Panc1 (cell line): ENCODE results near the gene ITGA8. TPM values are rescaled to one million over a fixed set of nuclear protein-coding genes. Genes with fewer than 3 reads are reported as not detected.

Source experiments
- ATAC-seq: fragments of 200-7000 bp; cut with Tn5 transposase; 2 replicates; pipeline ENCODE4 v1.9.1; 2020; ENCODE audit warnings: mild to moderate bottlenecking, moderate library complexity
- BruUV-seq: library from RNA; stranded (reverse); fragments of 400-500 nt; replicated peaks from 2 replicates; lab custom pipeline; 2021; lab: Mats Ljungman, UMichigan
- CTCF ChIA-PET: fragments of 300-600 bp; sonication (Branson Sonifier 250); formaldehyde crosslinking; loops from one replicate; lab custom pipeline; 2022; ENCODE audit warnings: antibody characterized with exemption; lab: Charles Lee
- POLR2A ChIA-PET: fragments of 300-600 bp; sonication (Branson Sonifier 250); formaldehyde crosslinking; loops from one replicate; lab custom pipeline; 2022; ENCODE audit warnings: antibody characterized with exemption; lab: Charles Lee
- DNase-seq: peaks from one replicate; pipeline ENCODE4 v3.0.0-alpha.2; 2010; ENCODE audit warnings: low read depth, low spot score
- H3K27ac ChIP-seq: 2 replicates; pipeline ENCODE4 v1.5.1; 2011; ENCODE audit warnings: mild to moderate bottlenecking, low read length, inconsistent platforms
- H3K27me3 ChIP-seq: fragments of 200-500 bp; sonication (Bioruptor generic); 2 replicates; pipeline ENCODE4 v1.6.0; 2014; ENCODE audit warnings: low read length, inconsistent platforms; ENCODE audit not compliant: control insufficient read depth, insufficient read depth
- H3K36me3 ChIP-seq: fragments of 200-500 bp; sonication (Bioruptor generic); 2 replicates; pipeline ENCODE4 v1.5.1; 2014; ENCODE audit warnings: inconsistent platforms, mild to moderate bottlenecking, low read length, moderate library complexity; ENCODE audit not compliant: control insufficient read depth, insufficient read depth
- H3K4me1 ChIP-seq: 2 replicates; pipeline ENCODE4 v1.5.1; 2011; ENCODE audit warnings: inconsistent platforms, mild to moderate bottlenecking, low read length, moderate library complexity; ENCODE audit not compliant: control insufficient read depth, insufficient read depth
- H3K4me3 ChIP-seq, 2 experiments: 2 replicates each; pipeline ENCODE4 v1.5.1; 2011 to 2012; ENCODE audit warnings: low read depth in 2 of 2, low read length in 2 of 2, mild to moderate bottlenecking in 2 of 2, inconsistent platforms in 1 of 2, moderate library complexity in 1 of 2
- H3K9me3 ChIP-seq: fragments of 200-500 bp; sonication (Bioruptor generic); 2 replicates; pipeline ENCODE4 v1.5.1; 2014; ENCODE audit warnings: low read depth, mild to moderate bottlenecking, inconsistent platforms, low read length, moderate library complexity; ENCODE audit not compliant: control insufficient read depth, insufficient read depth
- POLR2AphosphoS5 ChIP-seq: IDR thresholded peaks from 2 replicates; pipeline ENCODE4 v1.6.1; 2012; ENCODE audit warnings: mild to moderate bottlenecking, low read depth, low read length, moderate library complexity
- SIN3A ChIP-seq: IDR thresholded peaks from 2 replicates; pipeline ENCODE4 v1.6.1; 2012; ENCODE audit warnings: low read depth, mild to moderate bottlenecking, low read length, moderate library complexity, borderline replicate concordance; ENCODE audit not compliant: insufficient read depth
- TCF7L2 ChIP-seq: IDR thresholded peaks from 2 replicates; pipeline ENCODE4 v1.6.1; 2011; ENCODE audit warnings: mild to moderate bottlenecking, low read depth, low read length, inconsistent platforms
- in situ Hi-C: cut with HindIII; loops from 2 replicates; pipeline ENCODE4 v1.10.0; 2016; ENCODE audit warnings: low sequenced_read_pairs, low pct_unique_long_range_greater_than_20kb
- intact Hi-C: fragments of 100-400 bp; cut with micrococcal nuclease; formaldehyde crosslinking; loops from one replicate; pipeline ENCODE4 v1.10.0; 2022; ENCODE audit not compliant: unreplicated experiment
- total RNA-seq: library from RNA; stranded (reverse); gene quantifications from one replicate; pipeline ENCODE4 v1.2.1, GENCODE V29; 2021; ENCODE audit not compliant: unreplicated experiment
- TF ChIP-seq, protein P1 (sequence below): fragments of 450-650 bp; IDR thresholded peaks from 2 replicates; pipeline ENCODE4 v1.5.1; 2017; ENCODE audit warnings: mild to moderate bottlenecking
- TF ChIP-seq, protein P2 (sequence below), 2 experiments: IDR thresholded peaks; 2 replicates each; pipeline ENCODE4 v1.6.1; 2011 to 2012; ENCODE audit warnings: low read depth in 2 of 2, control low read depth in 1 of 2, low read length in 1 of 2, mild to moderate bottlenecking in 1 of 2, moderate library complexity in 1 of 2; ENCODE audit not compliant: insufficient read depth in 1 of 2

Gene ITGA8
- total RNA-seq, 1 experiment from 2014 or later = 0.18 TPM

DNA sequence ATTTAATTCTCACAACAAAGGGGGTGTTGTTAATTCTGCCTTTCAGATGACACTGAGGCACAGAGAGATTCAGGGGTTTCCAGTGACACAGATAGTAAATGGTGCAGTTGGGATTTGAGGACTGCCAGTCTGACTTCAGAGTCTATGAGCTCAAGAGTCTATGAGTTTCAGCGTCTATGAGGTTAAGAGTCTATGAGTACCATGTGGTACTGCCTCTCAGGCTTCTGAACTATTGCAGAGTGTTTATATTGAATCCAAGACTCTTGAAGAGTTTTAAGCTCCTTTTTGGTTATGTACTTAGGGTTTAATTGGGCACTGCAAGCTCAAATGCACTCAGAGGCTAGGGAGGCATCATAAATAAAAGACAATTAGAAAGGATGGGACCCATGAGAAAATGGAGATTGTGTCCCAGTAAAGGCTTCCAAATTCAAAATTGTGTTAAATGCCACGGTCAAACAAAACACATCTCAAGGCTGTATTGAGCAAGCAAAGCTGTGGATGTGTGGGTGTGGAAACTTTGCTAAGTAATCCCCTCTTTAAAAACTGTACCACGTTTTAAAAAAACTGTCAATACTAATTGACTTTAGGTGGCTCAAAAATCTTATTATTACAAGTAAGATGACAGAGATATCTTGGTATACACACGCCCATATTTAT lies 224.7 kb downstream of the ITGA8 start:
- H3K27me3 ChIP-seq = no peaks in the 10 kb centered on the region
- TF ChIP-seq SIN3A (no peak), TCF7L2 (no peak), POLR2AphosphoS5 (no peak)
- TF ChIP-seq, protein P1, sequence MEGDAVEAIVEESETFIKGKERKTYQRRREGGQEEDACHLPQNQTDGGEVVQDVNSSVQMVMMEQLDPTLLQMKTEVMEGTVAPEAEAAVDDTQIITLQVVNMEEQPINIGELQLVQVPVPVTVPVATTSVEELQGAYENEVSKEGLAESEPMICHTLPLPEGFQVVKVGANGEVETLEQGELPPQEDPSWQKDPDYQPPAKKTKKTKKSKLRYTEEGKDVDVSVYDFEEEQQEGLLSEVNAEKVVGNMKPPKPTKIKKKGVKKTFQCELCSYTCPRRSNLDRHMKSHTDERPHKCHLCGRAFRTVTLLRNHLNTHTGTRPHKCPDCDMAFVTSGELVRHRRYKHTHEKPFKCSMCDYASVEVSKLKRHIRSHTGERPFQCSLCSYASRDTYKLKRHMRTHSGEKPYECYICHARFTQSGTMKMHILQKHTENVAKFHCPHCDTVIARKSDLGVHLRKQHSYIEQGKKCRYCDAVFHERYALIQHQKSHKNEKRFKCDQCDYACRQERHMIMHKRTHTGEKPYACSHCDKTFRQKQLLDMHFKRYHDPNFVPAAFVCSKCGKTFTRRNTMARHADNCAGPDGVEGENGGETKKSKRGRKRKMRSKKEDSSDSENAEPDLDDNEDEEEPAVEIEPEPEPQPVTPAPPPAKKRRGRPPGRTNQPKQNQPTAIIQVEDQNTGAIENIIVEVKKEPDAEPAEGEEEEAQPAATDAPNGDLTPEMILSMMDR = no peak
- TF ChIP-seq, protein P2, sequence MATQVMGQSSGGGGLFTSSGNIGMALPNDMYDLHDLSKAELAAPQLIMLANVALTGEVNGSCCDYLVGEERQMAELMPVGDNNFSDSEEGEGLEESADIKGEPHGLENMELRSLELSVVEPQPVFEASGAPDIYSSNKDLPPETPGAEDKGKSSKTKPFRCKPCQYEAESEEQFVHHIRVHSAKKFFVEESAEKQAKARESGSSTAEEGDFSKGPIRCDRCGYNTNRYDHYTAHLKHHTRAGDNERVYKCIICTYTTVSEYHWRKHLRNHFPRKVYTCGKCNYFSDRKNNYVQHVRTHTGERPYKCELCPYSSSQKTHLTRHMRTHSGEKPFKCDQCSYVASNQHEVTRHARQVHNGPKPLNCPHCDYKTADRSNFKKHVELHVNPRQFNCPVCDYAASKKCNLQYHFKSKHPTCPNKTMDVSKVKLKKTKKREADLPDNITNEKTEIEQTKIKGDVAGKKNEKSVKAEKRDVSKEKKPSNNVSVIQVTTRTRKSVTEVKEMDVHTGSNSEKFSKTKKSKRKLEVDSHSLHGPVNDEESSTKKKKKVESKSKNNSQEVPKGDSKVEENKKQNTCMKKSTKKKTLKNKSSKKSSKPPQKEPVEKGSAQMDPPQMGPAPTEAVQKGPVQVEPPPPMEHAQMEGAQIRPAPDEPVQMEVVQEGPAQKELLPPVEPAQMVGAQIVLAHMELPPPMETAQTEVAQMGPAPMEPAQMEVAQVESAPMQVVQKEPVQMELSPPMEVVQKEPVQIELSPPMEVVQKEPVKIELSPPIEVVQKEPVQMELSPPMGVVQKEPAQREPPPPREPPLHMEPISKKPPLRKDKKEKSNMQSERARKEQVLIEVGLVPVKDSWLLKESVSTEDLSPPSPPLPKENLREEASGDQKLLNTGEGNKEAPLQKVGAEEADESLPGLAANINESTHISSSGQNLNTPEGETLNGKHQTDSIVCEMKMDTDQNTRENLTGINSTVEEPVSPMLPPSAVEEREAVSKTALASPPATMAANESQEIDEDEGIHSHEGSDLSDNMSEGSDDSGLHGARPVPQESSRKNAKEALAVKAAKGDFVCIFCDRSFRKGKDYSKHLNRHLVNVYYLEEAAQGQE (IDR thresholded peaks at IDR 0.05; ENCODE audit: insufficient read depth in 1 of 2, low read depth in 2 of 2, low read length in 1 of 2) = no peak
- DNase-seq (no peak), ATAC-seq (no peak)
- H3K4me3 ChIP-seq = no peak overlapping the region
- BruUV-seq = no TSS peak
- CTCF ChIA-PET = no interaction called here
- in situ Hi-C loops = no loop called here
- intact Hi-C loops = no loop called here
- H3K36me3 ChIP-seq = no peaks in the 10 kb centered on the region
- H3K9me3 ChIP-seq = no peaks in the 10 kb centered on the region
- POLR2A ChIA-PET = no interaction called here
- no peak overlapping the region for H3K27ac ChIP-seq
- no peaks in the 10 kb centered on the region for H3K4me1 ChIP-seq

DNA sequence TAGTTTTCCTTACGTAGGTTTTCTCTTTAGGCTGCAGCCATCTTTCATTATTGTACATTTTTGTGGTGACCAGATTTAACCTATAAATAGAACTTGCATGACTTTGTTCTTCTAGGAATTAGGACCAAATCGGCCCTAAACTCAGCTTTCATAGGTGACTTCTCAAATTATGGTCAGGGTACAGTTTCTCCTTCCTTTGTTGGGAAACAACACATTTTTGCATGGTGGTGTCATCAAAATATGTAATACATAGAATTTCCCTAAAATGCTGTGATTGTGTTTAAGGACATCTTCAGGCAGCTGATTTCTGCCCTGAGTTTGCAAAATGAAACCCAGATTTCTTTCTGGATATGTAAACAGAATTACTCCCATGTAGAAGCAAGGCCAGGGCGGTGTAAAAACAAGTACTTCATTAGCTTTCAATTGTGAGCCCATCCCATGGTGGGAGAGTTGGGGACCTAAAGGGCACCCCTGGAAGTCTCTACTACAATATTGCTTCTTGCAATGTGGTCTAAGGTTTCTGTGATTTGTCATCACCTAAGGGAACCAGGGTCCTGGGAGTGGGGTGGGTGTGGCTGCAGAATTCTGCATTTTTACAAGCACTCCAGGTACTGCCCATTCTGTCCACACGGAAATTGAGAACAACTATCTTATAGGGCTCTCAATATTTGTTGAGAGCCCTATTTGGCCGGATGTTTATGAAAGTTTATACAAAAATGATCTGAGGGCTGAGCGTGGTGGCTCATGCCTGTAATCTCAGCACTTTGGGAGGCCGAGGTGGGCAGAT lies 227.7 kb downstream of the ITGA8 start:
- no peak overlapping the region for H3K4me3 ChIP-seq
- POLR2A ChIA-PET = no interaction called here
- intact Hi-C loops (no loop called here), in situ Hi-C loops (no loop called here)
- no peak for DNase-seq
- H3K27ac ChIP-seq = no peak overlapping the region
- no peaks in the 10 kb centered on the region for H3K4me1 ChIP-seq
- no peak for ATAC-seq
- no peaks in the 10 kb centered on the region for H3K27me3 ChIP-seq
- TF ChIP-seq TCF7L2 (no peak), POLR2AphosphoS5 (no peak), SIN3A (no peak)
- TF ChIP-seq, protein P2 (IDR thresholded peaks at IDR 0.05; ENCODE audit: insufficient read depth in 1 of 2, low read depth in 2 of 2, low read length in 1 of 2) = no peak
- TF ChIP-seq, protein P1 = no peak
- CTCF ChIA-PET = no interaction called here
- no TSS peak for BruUV-seq
- no peaks in the 10 kb centered on the region for H3K9me3 ChIP-seq
- no peaks in the 10 kb centered on the region for H3K36me3 ChIP-seq
